Type B pancreatic cell (in vitro differentiated cells): ENCODE data around the gene DCC. TPM values are rescaled to one million over a fixed set of nuclear protein-coding genes. Genes with fewer than 3 reads are reported as not detected.

Source experiments
- DNase-seq: peaks from one replicate; pipeline ENCODE4 v3.0.0; 2021; ENCODE audit warnings: mixed read lengths; ENCODE audit not compliant: unreplicated experiment; ENCODE audit errors: extremely low spot score
- H3K27ac Mint-ChIP-seq: 2 replicates; pipeline ENCODE4 v1.8.0; 2021; ENCODE audit warnings: mild to moderate bottlenecking, mixed read lengths
- H3K27me3 Mint-ChIP-seq: 2 replicates; pipeline ENCODE4 v1.8.0; 2021; ENCODE audit warnings: mixed read lengths
- H3K36me3 Mint-ChIP-seq: 2 replicates; pipeline ENCODE4 v1.8.0; 2021; ENCODE audit warnings: mixed read lengths
- H3K4me1 Mint-ChIP-seq: one replicate; pipeline ENCODE4 v1.8.0; 2021; ENCODE audit warnings: mixed read lengths; ENCODE audit not compliant: unreplicated experiment
- H3K4me3 Mint-ChIP-seq: 2 replicates; pipeline ENCODE4 v1.8.0; 2021; ENCODE audit warnings: mild to moderate bottlenecking, mixed read lengths
- H3K9me3 Mint-ChIP-seq: 2 replicates; pipeline ENCODE4 v1.8.0; 2021; ENCODE audit warnings: mixed read lengths
- CTCF ChIP-seq: fragments of 200-600 bp; sonication (generic); conservative IDR thresholded peaks from 2 replicates; pipeline ENCODE4 v1.5.0; 2021; ENCODE audit warnings: antibody characterized with exemption, mild to moderate bottlenecking
- total RNA-seq: library from RNA; stranded (reverse); gene quantifications from 2 replicates; pipeline ENCODE4 v1.2.1, GENCODE V29; 2021; ENCODE audit warnings: low replicate concordance

Gene DCC
- total RNA-seq, 1 donor from 2014 or later, result 11.6 TPM

GRCh38 chr18:52546686-52547346 is 206.8 kb downstream of the DCC start:
- H3K36me3 Mint-ChIP-seq, result no peaks in the 10 kb centered on the region
- DNase-seq, result no peak
- H3K27me3 Mint-ChIP-seq, result peaks cover 3% of the 10 kb centered on the region
- no peaks in the 10 kb centered on the region for H3K9me3 Mint-ChIP-seq
- H3K27ac Mint-ChIP-seq, result no peak overlapping the region
- H3K4me1 Mint-ChIP-seq, result no peaks in the 10 kb centered on the region
- no peak overlapping the region for H3K4me3 Mint-ChIP-seq
- no peak for TF ChIP-seq CTCF

- Mint-ChIP-seq H3K4me1 (no peaks in the 10 kb centered on the region), H3K36me3 (no peaks in the 10 kb centered on the region), H3K4me3 (no peak overlapping the region), H3K9me3 (no peaks in the 10 kb centered on the region), H3K27me3 (peaks cover 3% of the 10 kb centered on the region), H3K27ac (no peak overlapping the region)
- no peak for DNase-seq
- TF ChIP-seq CTCF, result no peak
Measured at GRCh38 chr18:52553441-52553840, 213.4 kb downstream of the DCC start.

GRCh38 chr18:52554180-52554579 is 214.2 kb downstream of the DCC start:
- Mint-ChIP-seq H3K4me3 (no peak overlapping the region), H3K27ac (no peak overlapping the region), H3K9me3 (no peaks in the 10 kb centered on the region), H3K4me1 (no peaks in the 10 kb centered on the region), H3K27me3 (peaks cover 3% of the 10 kb centered on the region), H3K36me3 (no peaks in the 10 kb centered on the region)
- DNase-seq, result no peak
- no peak for TF ChIP-seq CTCF

GRCh38 chr18:52567360-52567759 is 227.4 kb downstream of the DCC start:
- Mint-ChIP-seq H3K27ac (no peak overlapping the region), H3K27me3 (no peaks in the 10 kb centered on the region), H3K4me1 (peaks cover 3% of the 10 kb centered on the region), H3K4me3 (no peak overlapping the region), H3K36me3 (no peaks in the 10 kb centered on the region), H3K9me3 (peaks cover 3% of the 10 kb centered on the region)
- TF ChIP-seq CTCF, result no peak
- no peak for DNase-seq

GRCh38 chr18:52569492-52569891 is 229.5 kb downstream of the DCC start:
- no peak for TF ChIP-seq CTCF
- peaks cover 5% of the 10 kb centered on the region for H3K4me1 Mint-ChIP-seq
- no peak overlapping the region for H3K4me3 Mint-ChIP-seq
- H3K9me3 Mint-ChIP-seq, result no peaks in the 10 kb centered on the region
- DNase-seq, result no peak
- no peaks in the 10 kb centered on the region for H3K36me3 Mint-ChIP-seq
- H3K27ac Mint-ChIP-seq, result no peak overlapping the region
- H3K27me3 Mint-ChIP-seq, result no peaks in the 10 kb centered on the region
